Ectodermal cell (in vitro differentiated cells): ENCODE measurements around the gene TYROBP.
A peak's percentile ranks its signal among the peaks of the same experiment; 100 is the strongest.

Experiments
- H3K27ac ChIP-seq: 2 replicates; pipeline ENCODE4 v1.7.0; 2013; ENCODE audit warnings: mild to moderate bottlenecking, low read depth, low read length; ENCODE audit not compliant: insufficient read depth, poor library complexity, severe bottlenecking
- H3K27me3 ChIP-seq: 2 replicates; pipeline ENCODE4 v1.7.0; 2013; ENCODE audit warnings: mild to moderate bottlenecking, low read length; ENCODE audit not compliant: insufficient read depth, control insufficient read depth, poor library complexity, severe bottlenecking
- H3K36me3 ChIP-seq: one replicate; pipeline ENCODE4 v1.7.0; 2013; ENCODE audit warnings: low read length; ENCODE audit not compliant: control insufficient read depth, insufficient read depth
- H3K4me1 ChIP-seq: one replicate; pipeline ENCODE4 v1.7.0; 2013; ENCODE audit warnings: low read length; ENCODE audit not compliant: control insufficient read depth, insufficient read depth
- H3K4me3 ChIP-seq: 2 replicates; pipeline ENCODE4 v1.7.0; 2013; ENCODE audit warnings: low read depth, low read length, control low read depth; ENCODE audit not compliant: insufficient read depth
- H3K9me3 ChIP-seq: 2 replicates; pipeline ENCODE4 v1.7.0; 2013; ENCODE audit warnings: mild to moderate bottlenecking, low read length, moderate library complexity; ENCODE audit not compliant: control insufficient read depth
- WGBS, 2 experiments: methylation state at CpG; one replicate each; pipeline ENCODE4 v1.1.7; 2013; ENCODE audit warnings: missing lambda C conversion rate in 2 of 2; 5-methylcytosine and 5-hydroxymethylcytosine counted together

Gene TYROBP

DNA sequence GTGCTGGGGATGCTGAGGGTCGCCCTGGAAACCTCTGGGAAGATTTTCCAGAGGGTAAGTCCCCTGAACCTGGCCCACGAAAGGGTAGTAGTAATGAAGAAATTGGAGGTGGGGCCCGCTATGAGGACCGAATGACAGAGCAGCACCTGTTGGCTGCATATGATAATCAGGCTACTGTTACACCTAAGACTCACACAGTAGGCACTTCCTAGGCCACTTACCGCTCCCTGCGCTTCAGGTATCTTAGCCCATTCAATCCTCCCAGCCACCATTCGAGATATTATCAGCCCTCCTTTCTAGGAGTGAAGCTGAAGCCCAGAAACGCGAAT lies 23.7 kb upstream of the TYROBP start:
- WGBS, 2 experiments: 8% methylated on average over 9 of the region's 9 CpGs
- Histone ChIP-seq H3K4me3 (peak overlapping the region; percentile 1), H3K36me3 (no peaks in the 10 kb centered on the region), H3K4me1 (peaks cover 6% of the 10 kb centered on the region), H3K27ac (no peak overlapping the region), H3K9me3 (no peaks in the 10 kb centered on the region), H3K27me3 (no peaks in the 10 kb centered on the region)

DNA sequence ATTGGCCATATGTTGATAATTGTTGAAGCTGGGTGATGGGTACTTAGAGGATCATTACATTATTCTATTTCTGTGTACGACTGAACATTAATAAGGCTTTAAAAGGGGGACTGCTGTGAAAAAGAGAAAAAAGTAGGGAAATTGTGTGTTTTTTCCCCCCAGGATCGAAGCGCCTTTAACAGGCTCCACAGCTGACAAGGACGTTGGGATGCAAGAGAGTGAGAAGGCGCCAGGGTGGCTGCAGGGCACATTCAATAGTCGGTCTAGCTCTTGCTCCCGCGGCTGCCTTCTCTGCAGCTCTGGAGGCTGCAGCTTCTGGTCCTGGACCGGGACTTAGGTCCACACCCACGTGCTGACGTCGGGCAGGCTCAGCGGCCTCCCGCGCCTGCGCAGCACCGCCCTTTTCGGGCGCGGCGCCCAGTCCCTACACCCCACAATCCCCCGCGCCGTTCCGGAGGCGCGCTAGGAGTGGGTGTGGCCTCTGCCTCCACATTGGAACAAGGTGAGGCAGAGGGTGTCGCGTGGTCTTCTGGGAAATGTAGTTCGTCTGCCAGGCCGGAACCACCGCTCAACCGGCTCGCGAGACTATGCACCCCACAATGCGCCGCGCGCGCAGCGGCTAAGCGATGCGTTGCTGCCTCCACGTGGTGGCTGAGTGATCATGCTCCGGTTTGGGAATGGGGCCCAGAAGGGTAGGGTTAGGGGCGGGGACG lies 23.2 kb upstream of the TYROBP start:
- Histone ChIP-seq H3K27me3 (no peaks in the 10 kb centered on the region), H3K9me3 (no peaks in the 10 kb centered on the region), H3K27ac (no peak overlapping the region), H3K4me3 (peak overlapping the region; percentile 20), H3K4me1 (peaks cover 6% of the 10 kb centered on the region), H3K36me3 (no peaks in the 10 kb centered on the region)
- 2% methylated on average over 47 of the region's 47 CpGs for WGBS, 2 experiments

DNA sequence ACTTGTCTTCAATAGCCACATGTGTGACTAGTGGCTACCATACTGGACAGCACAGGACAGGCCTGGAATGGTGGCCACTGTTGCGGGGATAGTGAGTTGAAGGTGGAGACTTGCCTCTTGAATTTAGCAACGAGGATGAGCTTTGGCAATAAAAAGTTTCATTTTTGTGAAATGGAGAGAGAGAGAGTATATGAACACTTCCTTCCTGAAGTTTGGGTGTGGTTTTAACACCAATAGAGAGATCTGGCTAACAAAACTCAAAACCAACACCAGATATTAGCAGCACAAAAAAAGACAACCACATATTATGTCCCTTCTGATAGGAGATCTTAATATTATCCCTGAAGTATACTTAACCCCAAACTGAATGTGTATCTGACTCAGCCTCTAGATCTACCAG lies 21.8 kb upstream of the TYROBP start:
- 97 to 98% methylated on average over 2 of the region's 2 CpGs for WGBS, 2 experiments
- Histone ChIP-seq H3K9me3 (no peaks in the 10 kb centered on the region), H3K4me3 (no peak overlapping the region), H3K36me3 (no peaks in the 10 kb centered on the region), H3K27me3 (no peaks in the 10 kb centered on the region), H3K4me1 (peaks cover 6% of the 10 kb centered on the region), H3K27ac (no peak overlapping the region)

DNA sequence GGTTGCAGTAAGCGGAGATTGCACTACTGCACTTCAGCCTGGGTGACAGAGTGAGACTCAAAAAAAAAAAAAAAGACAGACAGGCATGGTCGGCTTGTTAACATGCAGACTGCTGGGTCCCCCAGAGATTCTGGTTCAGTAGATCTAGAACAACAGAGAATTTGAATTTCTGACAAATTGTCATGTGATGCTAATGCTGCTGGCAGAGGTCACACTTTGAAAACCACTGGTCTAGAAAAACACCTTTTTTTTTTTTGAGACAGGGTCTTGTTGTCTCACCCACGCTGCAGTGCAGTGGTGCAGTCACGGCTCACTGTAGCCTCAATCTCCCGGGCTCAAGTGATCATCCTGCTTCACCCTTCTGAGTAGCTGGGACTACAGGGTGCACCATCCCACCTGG lies 20.4 kb upstream of the TYROBP start:
- H3K9me3 ChIP-seq: no peaks in the 10 kb centered on the region
- WGBS, 2 experiments: 90 to 94% methylated on average over 5 of the region's 5 CpGs

DNA sequence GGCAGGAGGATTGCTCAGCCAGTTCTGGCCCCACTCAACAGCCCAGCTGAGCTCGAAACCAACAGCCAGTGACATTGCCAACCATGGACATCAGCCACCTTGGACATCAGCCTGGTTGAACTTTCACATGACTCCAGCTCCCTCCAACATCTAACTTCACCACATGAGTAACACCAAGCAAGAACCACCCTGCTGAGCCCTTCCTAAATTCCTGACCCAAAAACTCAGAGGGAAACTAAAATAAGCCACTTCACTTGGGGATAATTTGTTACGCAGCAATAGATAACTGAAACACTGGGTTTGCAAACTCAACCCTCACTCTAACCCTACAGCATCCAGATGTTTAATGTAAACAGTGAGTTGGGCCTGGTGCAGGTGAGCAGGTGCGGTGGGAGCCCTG lies 17.4 kb upstream of the TYROBP start:
- H3K4me1 ChIP-seq: no peaks in the 10 kb centered on the region
- no peaks in the 10 kb centered on the region for H3K9me3 ChIP-seq
- WGBS, 2 experiments: 91 to 97% methylated on average over 3 of the region's 3 CpGs
- H3K4me3 ChIP-seq: no peak overlapping the region
- H3K36me3 ChIP-seq: no peaks in the 10 kb centered on the region
- no peaks in the 10 kb centered on the region for H3K27me3 ChIP-seq
- no peak overlapping the region for H3K27ac ChIP-seq

More for the DNA sequence above, 20.4 kb upstream of the TYROBP start:
- Histone ChIP-seq H3K4me3 (no peak overlapping the region), H3K4me1 (peaks cover 6% of the 10 kb centered on the region), H3K27ac (no peak overlapping the region), H3K36me3 (no peaks in the 10 kb centered on the region), H3K27me3 (no peaks in the 10 kb centered on the region)

DNA sequence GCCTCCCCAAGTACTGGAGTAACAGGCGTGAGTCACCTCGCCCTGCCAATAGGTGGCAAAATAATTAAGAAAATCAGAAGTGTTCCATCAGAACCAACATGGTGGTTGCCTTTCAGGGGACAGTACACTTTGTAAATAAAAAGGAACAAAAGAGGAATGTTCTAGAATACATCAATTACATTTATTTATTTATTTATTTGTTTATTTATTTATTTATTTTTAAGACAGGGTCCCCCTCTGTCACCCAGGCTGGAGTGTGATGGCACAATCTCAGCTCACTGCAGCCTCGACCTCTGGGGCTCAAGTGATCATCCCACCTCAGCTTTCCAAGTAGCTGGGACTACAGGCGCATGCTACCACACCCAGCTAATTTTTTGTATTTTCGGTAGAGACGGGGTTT lies 12.9 kb upstream of the TYROBP start:
- Histone ChIP-seq H3K4me1 (no peaks in the 10 kb centered on the region), H3K9me3 (no peaks in the 10 kb centered on the region), H3K27ac (no peak overlapping the region), H3K4me3 (no peak overlapping the region), H3K36me3 (no peaks in the 10 kb centered on the region), H3K27me3 (no peaks in the 10 kb centered on the region)
- 90 to 94% methylated on average over 6 of the region's 6 CpGs for WGBS, 2 experiments

DNA sequence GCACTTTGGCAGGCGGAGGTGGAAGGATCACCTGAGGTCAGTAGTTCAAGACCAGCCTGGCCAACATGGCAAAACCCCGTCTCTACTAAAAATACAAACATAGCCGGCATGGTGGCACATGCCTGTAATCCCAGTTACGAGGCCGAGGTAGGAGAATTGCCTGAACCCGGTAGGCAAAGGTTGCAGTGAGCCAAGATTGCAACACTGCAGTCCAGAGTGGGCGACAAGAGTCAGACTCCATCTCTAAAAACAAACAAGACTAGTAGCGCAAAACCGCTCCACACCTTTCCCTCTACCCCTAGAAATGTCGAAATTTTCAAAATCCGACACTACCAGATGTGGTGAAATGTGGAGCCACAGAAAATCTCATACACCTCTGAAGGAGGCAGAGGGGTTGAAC lies 11.2 kb upstream of the TYROBP start:
- no peaks in the 10 kb centered on the region for H3K9me3 ChIP-seq

DNA sequence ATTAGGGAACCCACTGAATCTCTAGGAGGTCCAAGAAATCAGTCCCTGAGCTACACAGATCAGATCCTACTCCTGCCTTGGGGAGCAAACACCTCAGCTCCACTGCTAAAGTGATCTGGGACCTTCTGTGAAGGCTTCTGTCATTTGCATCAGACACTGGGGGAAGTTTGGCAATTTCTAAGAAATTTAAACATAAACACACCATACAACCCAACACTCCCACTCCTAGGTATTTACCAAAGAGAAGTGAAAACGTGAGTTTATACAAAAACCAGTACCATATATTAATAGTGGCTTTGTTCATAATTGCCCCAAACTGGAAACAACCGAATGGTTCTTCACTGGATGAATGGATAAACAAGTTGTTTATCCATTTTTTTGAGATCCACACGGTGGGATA lies 7.3 kb upstream of the TYROBP start:
- 83 to 95% methylated on average over 2 to 3 of the region's 3 CpGs for WGBS, 2 experiments
- H3K4me1 ChIP-seq: no peaks in the 10 kb centered on the region
- H3K36me3 ChIP-seq: no peaks in the 10 kb centered on the region

More for the DNA sequence above, 11.2 kb upstream of the TYROBP start:
- no peak overlapping the region for H3K27ac ChIP-seq
- no peaks in the 10 kb centered on the region for H3K36me3 ChIP-seq
- no peaks in the 10 kb centered on the region for H3K27me3 ChIP-seq
- no peak overlapping the region for H3K4me3 ChIP-seq
- WGBS, 2 experiments: 92 to 93% methylated on average over 11 of the region's 11 CpGs
- no peaks in the 10 kb centered on the region for H3K4me1 ChIP-seq

DNA sequence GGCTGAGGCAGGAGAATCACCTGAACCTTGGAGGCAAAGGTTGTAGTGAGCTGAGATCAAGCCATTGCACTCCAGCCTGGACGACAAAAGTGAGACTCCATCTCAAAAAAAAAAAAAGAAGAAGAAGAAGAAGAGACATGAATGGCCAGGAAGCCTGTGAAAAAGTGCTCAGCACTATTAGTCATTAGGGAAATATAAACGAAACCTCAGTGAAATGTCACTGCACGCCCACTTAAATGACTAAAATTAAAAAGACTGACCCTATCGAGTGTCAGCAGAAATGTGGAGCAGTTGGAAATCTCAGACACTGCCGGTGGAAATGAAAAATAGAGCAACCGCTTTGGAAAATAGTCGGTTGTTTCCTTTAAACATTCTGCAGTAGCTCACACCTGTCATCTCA lies 5.5 kb upstream of the TYROBP start:
- no peaks in the 10 kb centered on the region for H3K36me3 ChIP-seq
- H3K27ac ChIP-seq: no peak overlapping the region
- no peak overlapping the region for H3K4me3 ChIP-seq
- no peaks in the 10 kb centered on the region for H3K9me3 ChIP-seq
- no peaks in the 10 kb centered on the region for H3K4me1 ChIP-seq
- no peaks in the 10 kb centered on the region for H3K27me3 ChIP-seq
- WGBS, 2 experiments: 90 to 91% methylated on average over 7 of the region's 7 CpGs

More for the DNA sequence above, 7.3 kb upstream of the TYROBP start:
- no peaks in the 10 kb centered on the region for H3K27me3 ChIP-seq
- H3K4me3 ChIP-seq: no peak overlapping the region
- no peak overlapping the region for H3K27ac ChIP-seq
- no peaks in the 10 kb centered on the region for H3K9me3 ChIP-seq

DNA sequence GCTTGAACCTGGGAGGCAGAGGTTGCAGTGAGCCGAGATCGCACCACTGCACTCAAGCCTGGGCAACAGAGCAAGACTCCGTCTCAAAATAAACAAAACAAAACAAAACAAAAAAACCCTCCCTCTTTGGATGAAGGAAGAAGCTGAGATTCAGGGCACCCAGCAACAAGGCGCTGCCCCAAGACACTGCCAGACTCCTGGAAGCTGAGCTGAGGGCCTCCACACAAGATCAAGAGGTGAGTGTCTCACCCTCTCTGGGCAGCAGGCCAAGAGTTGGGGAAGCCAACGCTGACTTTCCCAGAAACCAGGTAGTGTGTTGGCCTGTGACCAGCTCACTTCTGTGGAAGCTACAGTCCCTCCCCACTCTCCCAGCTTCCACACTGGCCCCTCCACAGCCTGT lies 3.7 kb upstream of the TYROBP start:
- Histone ChIP-seq H3K4me1 (no peaks in the 10 kb centered on the region), H3K4me3 (no peak overlapping the region), H3K27me3 (no peaks in the 10 kb centered on the region), H3K36me3 (no peaks in the 10 kb centered on the region), H3K27ac (no peak overlapping the region), H3K9me3 (no peaks in the 10 kb centered on the region)
- 87 to 89% methylated on average over 5 of the region's 5 CpGs for WGBS, 2 experiments

DNA sequence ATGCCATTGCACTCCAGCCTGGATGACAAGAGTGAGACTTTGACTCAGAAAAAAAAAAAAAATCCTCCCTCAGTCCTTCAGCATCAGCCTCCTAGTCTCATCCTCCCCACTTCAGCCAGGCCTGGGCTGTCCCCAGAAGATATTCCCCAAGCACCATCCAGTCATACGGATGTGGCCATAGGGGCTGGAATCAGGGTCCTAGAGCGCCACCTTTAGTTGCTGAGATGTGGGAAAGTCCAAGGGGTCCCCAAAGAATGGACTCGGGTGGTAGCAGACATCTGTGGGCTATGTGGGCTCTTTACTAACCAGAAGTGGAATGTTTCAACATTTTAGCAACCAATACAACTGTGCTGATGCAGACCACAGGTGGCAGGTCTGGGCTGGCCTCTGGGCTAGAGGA lies 3.1 kb upstream of the TYROBP start:
- Histone ChIP-seq H3K36me3 (no peaks in the 10 kb centered on the region), H3K4me1 (no peaks in the 10 kb centered on the region), H3K27ac (no peak overlapping the region), H3K4me3 (no peak overlapping the region), H3K27me3 (no peaks in the 10 kb centered on the region), H3K9me3 (no peaks in the 10 kb centered on the region)
- 57 to 65% methylated on average over 3 of the region's 3 CpGs for WGBS, 2 experiments
